Medulla oblongata (tissue), 1 donor: ENCODE results near the gene HRH1.
"Not testable (repeated sequence)": the region's sequence is repeated elsewhere in the genome, so short reads cannot be mapped to it uniquely, and the experiment has no call there.

Experiments used
- DNase-seq: peaks from one replicate; pipeline ENCODE4 v3.0.0-alpha.2; 2015; ENCODE audit errors: extremely low spot score

The HRH1 gene

GRCh38 chr3:11154036-11154952, at the start of gene HRH1:
HRH1 (plus strand) TSS chr3:11154493; CDS start chr3:11259038, 104,545 bp downstream.
- no peak for DNase-seq

GRCh38 chr3:11113316-11113715, 41.0 kb upstream of the HRH1 start:
- DNase-seq, result not testable (repeated sequence)

- DNase-seq, result no peak
Measured at GRCh38 chr3:11115548-11115947, 38.7 kb upstream of the HRH1 start.

GRCh38 chr3:11116336-11117059, 37.8 kb upstream of the HRH1 start:
- DNase-seq, result no peak

GRCh38 chr3:11117591-11117990, 36.7 kb upstream of the HRH1 start:
- DNase-seq, result no peak

GRCh38 chr3:11118181-11118682, 36.1 kb upstream of the HRH1 start:
- DNase-seq, result no peak

GRCh38 chr3:11120091-11120805, 34.0 kb upstream of the HRH1 start:
- DNase-seq, result peak; percentile 6

GRCh38 chr3:11126653-11127052, 27.6 kb upstream of the HRH1 start:
- no peak for DNase-seq

GRCh38 chr3:11128682-11129632, 25.3 kb upstream of the HRH1 start:
- DNase-seq, result no peak

GRCh38 chr3:11130385-11130784, 23.9 kb upstream of the HRH1 start:
- DNase-seq, result no peak

GRCh38 chr3:11131371-11131770, 22.9 kb upstream of the HRH1 start:
- no peak for DNase-seq

- not testable (repeated sequence) for DNase-seq
Measured at GRCh38 chr3:11131886-11132285, 22.4 kb upstream of the HRH1 start.

GRCh38 chr3:11132861-11133260, 21.4 kb upstream of the HRH1 start:
- DNase-seq, result no peak

- no peak for DNase-seq
Measured at GRCh38 chr3:11134794-11135193, 19.5 kb upstream of the HRH1 start.

- DNase-seq, result no peak
Measured at GRCh38 chr3:11136116-11136515, 18.2 kb upstream of the HRH1 start.

GRCh38 chr3:11136830-11137626, 17.3 kb upstream of the HRH1 start:
- peak; percentile 26 for DNase-seq

- no peak for DNase-seq
Measured at GRCh38 chr3:11137627-11137959, 16.7 kb upstream of the HRH1 start.

- no peak for DNase-seq
Measured at GRCh38 chr3:11138371-11138770, 15.9 kb upstream of the HRH1 start.

- peak; percentile 50 for DNase-seq
Measured at GRCh38 chr3:11140030-11140712, 14.1 kb upstream of the HRH1 start.

GRCh38 chr3:11140713-11141104, 13.6 kb upstream of the HRH1 start:
- no peak for DNase-seq
